GM10266 (cell line): ENCODE measurements around the gene HSPG2.
A peak's percentile ranks its signal among the peaks of the same experiment; 100 is the strongest.

Source experiments
- DNase-seq: peaks from one replicate; pipeline ENCODE4 v3.0.0; 2012; ENCODE audit errors: extremely low spot score
- CTCF ChIP-seq: IDR thresholded peaks from 2 replicates; pipeline ENCODE4 v1.5.1; 2012; ENCODE audit warnings: mild to moderate bottlenecking, low read depth; ENCODE audit not compliant: control insufficient read depth, insufficient read depth; ENCODE audit errors: missing control alignments

The HSPG2 gene

GRCh38 chr1:21966247-21967000 lies 29.3 kb upstream of the HSPG2 start:
- TF ChIP-seq CTCF = no peak

GRCh38 chr1:21963477-21964217 lies 26.5 kb upstream of the HSPG2 start:
- TF ChIP-seq CTCF = peak; percentile 88
- peak; percentile 78 for DNase-seq

More at GRCh38 chr1:21966247-21967000, 29.3 kb upstream of the HSPG2 start:
- no peak for DNase-seq

- no peak for DNase-seq
- TF ChIP-seq CTCF = no peak
Observed at GRCh38 chr1:21961799-21962198, 24.7 kb upstream of the HSPG2 start.

- DNase-seq = no peak
- no peak for TF ChIP-seq CTCF
Observed at GRCh38 chr1:21961337-21961736, 24.2 kb upstream of the HSPG2 start.

- TF ChIP-seq CTCF = no peak
- DNase-seq = no peak
Observed at GRCh38 chr1:21956720-21957552, 19.8 kb upstream of the HSPG2 start.

GRCh38 chr1:21955501-21956281 lies 18.6 kb upstream of the HSPG2 start:
- no peak for DNase-seq
- TF ChIP-seq CTCF = no peak
